K562 (cell line): Measurements from ENCODE around the gene GLT1D1. TPM values are rescaled to one million over a fixed set of nuclear protein-coding genes. Genes with fewer than 3 reads are reported as not detected.

Experiments used
- ATAC-seq: fragments of 200-7000 bp; cut with Tn5 transposase; 3 replicates; pipeline ENCODE4 v1.9.1; 2020; ENCODE audit warnings: moderate library complexity
- BruUV-seq: library from RNA; stranded (reverse); fragments of 400-500 nt; replicated peaks from 2 replicates; lab custom pipeline; 2021; lab: Mats Ljungman, UMichigan
- CTCF ChIA-PET: fragments of 300-600 bp; formaldehyde crosslinking; extraction: SDS; loops from one replicate; lab custom pipeline; 2021; ENCODE audit warnings: low intra/inter-chr PET ratio; lab: Yijun Ruan, JAX
- POLR2A ChIA-PET: fragments of 300-600, 350-650 bp; sonication (Branson Sonifier 250); formaldehyde crosslinking; extraction: SDS; loops from one replicate; lab custom pipeline; 2021; ENCODE audit warnings: antibody characterized with exemption, inconsistent platforms; lab: Yijun Ruan, JAX
- DNase-seq, 4 experiments: peaks; one replicate each; pipeline versions ENCODE4 v3.0.0 to v3.0.0-alpha.2; 2011 to 2018; ENCODE audit warnings: low spot score in 3 of 4, mixed read lengths in 3 of 4; ENCODE audit errors: extremely low read depth in 1 of 4
- FAIRE-seq: peaks from 2 replicates; lab custom pipeline; 2011; peaks lifted over from hg19 to GRCh38; lab: Jason Lieb, UNC
- H2AFZ ChIP-seq: 2 replicates; pipeline ENCODE4 v1.6.0; 2011; ENCODE audit warnings: low read depth, low read length, control low read depth, inconsistent platforms
- H3K27ac ChIP-seq: fragments of 200-600 bp; 3 replicates; pipeline ENCODE4 v1.8.0; 2011; ENCODE audit warnings: low read depth, mild to moderate bottlenecking, control low read depth, inconsistent platforms, low read length, moderate library complexity, mixed read lengths; ENCODE audit errors: extremely low read depth
- H3K27me3 ChIP-seq, 2 experiments: fragments of 300-600 bp in 1 of 2; 2 replicates in 1 of 2; 3 replicates in 1 of 2; pipeline versions ENCODE4 v1.6.0 to v1.8.0; 2011; ENCODE audit warnings: inconsistent platforms in 2 of 2, low read length in 2 of 2, mild to moderate bottlenecking in 1 of 2, mixed read lengths in 1 of 2, moderate library complexity in 1 of 2; ENCODE audit not compliant: control insufficient read depth in 2 of 2, insufficient read depth in 2 of 2
- H3K36me3 ChIP-seq: fragments of 300-600 bp; 3 replicates; pipeline ENCODE4 v1.8.0; 2011; ENCODE audit warnings: mild to moderate bottlenecking, low read length, inconsistent platforms; ENCODE audit not compliant: control insufficient read depth, insufficient read depth
- H3K4me1 ChIP-seq, 2 experiments: fragments of 200-600 bp in 1 of 2; replicated peaks in 1 of 2; 2 replicates in 1 of 2; 3 replicates in 1 of 2; pipeline versions ENCODE4 v1.5.1 to v1.8.0; 2011; ENCODE audit warnings: inconsistent platforms in 2 of 2, low read length in 2 of 2, mild to moderate bottlenecking in 1 of 2, mixed read lengths in 1 of 2, moderate library complexity in 1 of 2; ENCODE audit not compliant: control insufficient read depth in 2 of 2, insufficient read depth in 2 of 2
- H3K4me2 ChIP-seq: 2 replicates; pipeline ENCODE4 v1.6.1; 2011; ENCODE audit warnings: low read length, control low read depth, inconsistent platforms, mixed read lengths; ENCODE audit not compliant: insufficient read depth
- H3K4me3 ChIP-seq: fragments of 200-600 bp; sonication (generic), shearing (Covaris generic); 2 replicates; pipeline ENCODE4 v1.5.1; 2016; ENCODE audit warnings: control low read depth, inconsistent platforms
- H3K79me2 ChIP-seq: fragments of 200-600 bp; 3 replicates; pipeline ENCODE4 v1.8.0; 2011; ENCODE audit warnings: low read length, inconsistent platforms; ENCODE audit not compliant: control insufficient read depth, insufficient read depth
- H3K9ac ChIP-seq, 2 experiments: 2 replicates each; pipeline versions ENCODE4 v1.6.0 to v1.6.1; 2011; ENCODE audit warnings: low read depth in 2 of 2, low read length in 2 of 2, control low read depth in 1 of 2, inconsistent platforms in 1 of 2, mild to moderate bottlenecking in 1 of 2, mixed read lengths in 1 of 2; ENCODE audit not compliant: insufficient read depth in 1 of 2
- H3K9me1 ChIP-seq: one replicate; pipeline ENCODE4 v1.6.0; 2011; ENCODE audit warnings: inconsistent platforms, mild to moderate bottlenecking, low read length, moderate library complexity; ENCODE audit not compliant: control insufficient read depth, insufficient read depth
- H3K9me3 ChIP-seq: replicated peaks from 2 replicates; pipeline ENCODE4 v1.5.1; 2011; ENCODE audit warnings: low read depth, low read length, inconsistent platforms; ENCODE audit not compliant: control insufficient read depth, insufficient read depth
- H4K20me1 ChIP-seq: replicated peaks from 2 replicates; pipeline ENCODE4 v1.6.1; 2011; ENCODE audit warnings: low read length, inconsistent platforms, mixed read lengths; ENCODE audit not compliant: control insufficient read depth, insufficient read depth
- FOSL1 ChIP-seq: fragments of 200-800 bp; sonication (Bioruptor generic); conservative IDR thresholded peaks from 2 replicates; pipeline ENCODE4 v1.6.1; 2016; ENCODE audit warnings: missing genetic modification characterization, missing compliant biosample characterization
- HIVEP1 ChIP-seq: fragments of 250-450 bp; sonication (Bioruptor Pico); IDR thresholded peaks from 2 replicates; pipeline ENCODE4 v1.4.0; 2020; ENCODE audit warnings: mild to moderate bottlenecking
- KDM1A ChIP-seq, 2 experiments: fragments of 450-650 bp; IDR thresholded peaks; 2 replicates each; pipeline ENCODE4 v1.6.1; 2016; ENCODE audit warnings: mild to moderate bottlenecking in 2 of 2
- MLLT1 ChIP-seq, 2 experiments: fragments of 450-650 bp; IDR thresholded peaks; 2 replicates each; pipeline ENCODE4 v1.6.1; 2016
- PTTG1 ChIP-seq: fragments of 450-650 bp; IDR thresholded peaks from 2 replicates; pipeline ENCODE4 v1.6.1; 2016; ENCODE audit warnings: low read depth, mild to moderate bottlenecking, missing genetic modification characterization, missing compliant biosample characterization
- SMAD4 ChIP-seq: fragments of 250-450 bp; sonication (Bioruptor Pico); conservative IDR thresholded peaks from 2 replicates; pipeline ENCODE4 v1.8.0; 2021; ENCODE audit warnings: inconsistent platforms, mild to moderate bottlenecking, moderate library complexity
- ZFP1 ChIP-seq: fragments of 450-650 bp; formaldehyde crosslinking; IDR thresholded peaks from 2 replicates; pipeline ENCODE4 v1.4.0; 2020; ENCODE audit warnings: mild to moderate bottlenecking, mixed read lengths
- WGBS: fragments of 100-300 bp; shearing (Covaris generic); methylation state at CpG from one replicate; pipeline ENCODE4 v1.1.6; 2016; ENCODE audit warnings: low coverage, mixed read lengths; ENCODE audit not compliant: insufficient coverage; ENCODE audit errors: missing lambda C conversion rate; 5-methylcytosine and 5-hydroxymethylcytosine counted together
- in situ Hi-C: fragments of 300-500 bp; cut with MboI; formaldehyde crosslinking; loops from 4 replicates; pipeline ENCODE4 v1.15.0; 2018; ENCODE audit warnings: inconsistent platforms, mixed read lengths
- intact Hi-C: fragments of 100-400 bp; cut with micrococcal nuclease; formaldehyde crosslinking; loops from 2 replicates; pipeline ENCODE4 v1.14.2; 2022
- polyA plus RNA-seq, 8 experiments: library from polyadenylated mRNA; depleted of rRNA in 4 of 8; stranded (reverse) in 5 of 8; unstranded in 3 of 8; fragments of >200 nt; fragmentation: Nextera tagmentation in 2 of 8; fragmentation: Illumina TruSeq in 1 of 8; extraction: Ambion mirVana in 2 of 8; extraction: Trizol in 1 of 8; gene quantifications; 2 replicates each; pipeline versions ENCODE4 v1.2.1 to v1.2.3, GENCODE V29; 2011 to 2014; ENCODE audit warnings: inconsistent platforms in 1 of 8, missing spikeins in 1 of 8
- total RNA-seq, 7 experiments: library from RNA; depleted of rRNA in 6 of 7; stranded (reverse); fragments of >200 nt in 6 of 7; fragmentation: Illumina TruSeq in 2 of 7; extraction: Trizol in 2 of 7; gene quantifications; 2 replicates each; pipeline versions ENCODE4 v1.2.1 to v1.2.3, GENCODE V29; 2011 to 2021; ENCODE audit warnings: low replicate concordance in 1 of 7
- TF ChIP-seq, protein P1 (sequence below): fragments of 450-650 bp; IDR thresholded peaks from 2 replicates; pipeline ENCODE4 v1.6.1; 2016
- TF ChIP-seq, protein P2 (sequence below): fragments of 450-650 bp; formaldehyde crosslinking; IDR thresholded peaks from 2 replicates; pipeline ENCODE4 v1.4.0; 2022; ENCODE audit warnings: missing genetic modification characterization

GLT1D1 gene
- total and polyA plus RNA-seq, 9 of the 15 experiments (the other 6 are each of a cell fraction or from before 2014, with no cell fraction given) = 0.04 TPM; not detected in 8

- no peak for TF ChIP-seq MLLT1 (IDR thresholded peaks at IDR 0.05)
- TF ChIP-seq, all 486 proteins: peak for 3
Observed at GRCh38 chr12:128818065-128819022, 34.9 kb upstream of the GLT1D1 start (continued).

DNA sequence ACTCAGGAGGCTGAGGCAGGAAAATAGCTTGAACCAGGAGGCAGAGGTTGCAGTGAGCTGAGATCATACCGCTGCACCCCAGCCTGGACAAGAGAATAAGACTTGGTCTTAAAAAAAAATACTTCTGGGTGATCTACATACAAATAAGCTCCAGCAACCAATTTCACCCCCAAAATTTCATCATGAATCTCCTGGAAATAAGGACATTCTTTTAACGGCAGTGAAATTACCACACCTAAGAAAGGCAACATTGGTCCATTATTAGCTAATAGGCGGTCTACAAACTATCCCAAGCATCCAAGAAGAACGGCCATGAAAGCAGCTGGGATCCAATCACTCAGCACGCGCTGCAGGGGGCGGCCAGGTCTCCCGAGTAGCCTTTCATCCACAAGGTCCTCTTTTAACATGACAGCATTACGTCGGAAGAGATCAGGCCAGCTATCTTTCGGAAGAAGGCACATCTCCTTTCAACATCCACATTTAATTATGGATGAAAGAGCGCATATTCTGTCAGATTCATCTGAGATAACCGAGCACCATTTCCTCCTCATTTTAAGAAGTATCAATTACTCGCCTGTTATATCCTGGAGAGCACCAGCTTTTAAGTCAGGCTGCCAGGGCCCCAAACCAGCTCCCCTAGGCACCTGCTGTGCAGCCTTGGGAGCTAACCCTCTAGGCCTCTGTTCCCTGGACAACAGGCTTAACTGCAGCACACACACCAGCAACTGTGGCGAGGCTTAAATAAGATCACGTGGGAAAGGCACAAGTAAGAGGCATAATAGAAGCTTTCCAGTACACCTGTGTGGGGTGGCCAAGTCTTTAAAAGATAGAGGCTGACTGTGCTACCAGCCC lies 33.8 kb upstream of the GLT1D1 start:
- in situ Hi-C loops (no loop called here), intact Hi-C loops (no loop called here)
- no peak for TF ChIP-seq FOSL1 (tag)
- TF ChIP-seq, protein P1, sequence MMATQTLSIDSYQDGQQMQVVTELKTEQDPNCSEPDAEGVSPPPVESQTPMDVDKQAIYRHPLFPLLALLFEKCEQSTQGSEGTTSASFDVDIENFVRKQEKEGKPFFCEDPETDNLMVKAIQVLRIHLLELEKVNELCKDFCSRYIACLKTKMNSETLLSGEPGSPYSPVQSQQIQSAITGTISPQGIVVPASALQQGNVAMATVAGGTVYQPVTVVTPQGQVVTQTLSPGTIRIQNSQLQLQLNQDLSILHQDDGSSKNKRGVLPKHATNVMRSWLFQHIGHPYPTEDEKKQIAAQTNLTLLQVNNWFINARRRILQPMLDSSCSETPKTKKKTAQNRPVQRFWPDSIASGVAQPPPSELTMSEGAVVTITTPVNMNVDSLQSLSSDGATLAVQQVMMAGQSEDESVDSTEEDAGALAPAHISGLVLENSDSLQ = no peak
- no peak for TF ChIP-seq SMAD4 (CRISPR knock-in tag)
- TF ChIP-seq, protein P2, sequence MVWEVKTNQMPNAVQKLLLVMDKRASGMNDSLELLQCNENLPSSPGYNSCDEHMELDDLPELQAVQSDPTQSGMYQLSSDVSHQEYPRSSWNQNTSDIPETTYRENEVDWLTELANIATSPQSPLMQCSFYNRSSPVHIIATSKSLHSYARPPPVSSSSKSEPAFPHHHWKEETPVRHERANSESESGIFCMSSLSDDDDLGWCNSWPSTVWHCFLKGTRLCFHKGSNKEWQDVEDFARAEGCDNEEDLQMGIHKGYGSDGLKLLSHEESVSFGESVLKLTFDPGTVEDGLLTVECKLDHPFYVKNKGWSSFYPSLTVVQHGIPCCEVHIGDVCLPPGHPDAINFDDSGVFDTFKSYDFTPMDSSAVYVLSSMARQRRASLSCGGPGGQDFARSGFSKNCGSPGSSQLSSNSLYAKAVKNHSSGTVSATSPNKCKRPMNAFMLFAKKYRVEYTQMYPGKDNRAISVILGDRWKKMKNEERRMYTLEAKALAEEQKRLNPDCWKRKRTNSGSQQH (CRISPR knock-in tag) = no peak
- TF ChIP-seq PTTG1 = no peak
- no peak for TF ChIP-seq HIVEP1 (CRISPR knock-in tag)
- no peak for TF ChIP-seq KDM1A (IDR thresholded peaks at IDR 0.05)
- no peak for TF ChIP-seq ZFP1
- FAIRE-seq = no peak
- no TSS peak for BruUV-seq
- H3K9me3 ChIP-seq = no peaks in the 10 kb centered on the region
- peaks cover 32% of the 10 kb centered on the region; the same call in 2 of the 3 replicates for H3K36me3 ChIP-seq
- WGBS = 88% methylated on average over 16 of the region's 16 CpGs
- no peak for DNase-seq
- CTCF ChIA-PET = no interaction called here
- peaks cover 87% of the 10 kb centered on the region for H3K79me2 ChIP-seq
- H3K4me1 ChIP-seq = peaks cover 12 to 31% of the 10 kb centered on the region in 2 experiments; a peak in 4 of 5 replicates
- H3K27ac ChIP-seq = no peak overlapping the region
- peaks cover 13% of the 10 kb centered on the region for H4K20me1 ChIP-seq
- H3K4me2 ChIP-seq = no peak overlapping the region
- no peak for ATAC-seq
- H3K27me3 ChIP-seq = no peaks in the 10 kb centered on the region
- POLR2A ChIA-PET = interaction anchor here (0.8 kb wide), 1 partner anchor 26 kb away, joined by 3 read pairs; no protein-coding TSS in a partner anchor
- H2AFZ ChIP-seq = no peak overlapping the region
- no peak overlapping the region for H3K4me3 ChIP-seq
- peaks cover 3% of the 10 kb centered on the region for H3K9me1 ChIP-seq
- H3K9ac ChIP-seq = 0 out of 4 replicates have a peak overlapping the region, but pooled peaks of 1 of the 2 experiments have one; percentile 19
